HG03354 (cell line): ENCODE data around the gene FDX1.

Source experiments
- ATAC-seq: cut with Tn5 transposase; IDR thresholded peaks from one replicate; pipeline ENCODE4 v1.9.1; 2021; ENCODE audit warnings: mild to moderate bottlenecking; ENCODE audit not compliant: unreplicated experiment, poor library complexity, severe bottlenecking

The FDX1 gene

DNA sequence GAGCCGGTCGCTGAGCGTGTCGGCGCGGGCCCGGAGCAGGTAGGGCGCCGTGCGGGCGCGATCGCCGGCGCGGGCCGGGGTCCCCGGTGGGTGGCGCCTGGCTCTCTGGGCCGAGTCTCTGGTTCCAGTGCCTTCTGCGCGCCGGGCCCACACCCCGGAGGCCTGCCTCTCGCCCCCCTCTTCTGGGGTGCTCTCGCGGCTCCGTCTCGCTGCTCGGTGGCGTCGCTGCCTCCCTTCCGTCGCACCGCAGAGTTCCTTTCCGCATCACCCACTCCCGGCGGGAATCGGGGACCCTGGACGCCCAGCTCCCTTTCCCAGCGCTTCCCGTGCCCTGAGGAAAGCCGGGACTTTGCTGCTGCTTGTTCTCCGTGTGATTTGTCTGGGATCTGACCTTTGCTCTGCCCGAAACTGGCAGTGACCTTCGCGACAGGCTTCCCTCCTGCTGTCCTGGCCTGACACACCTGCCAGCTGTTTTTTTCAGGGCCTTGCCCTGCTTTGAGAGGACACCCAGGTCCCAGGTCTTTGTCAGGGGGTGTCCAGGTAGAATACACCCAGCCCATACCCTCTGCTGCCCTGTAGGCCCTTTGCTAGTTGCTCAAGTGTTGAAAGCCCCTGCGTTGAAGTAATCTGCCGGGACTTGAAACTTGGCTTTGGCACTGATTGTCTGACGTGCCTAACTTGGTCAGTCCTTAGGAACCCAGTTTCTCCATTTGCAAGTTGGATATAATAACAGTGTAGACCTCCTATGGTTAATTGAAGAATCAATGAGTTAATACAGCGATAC lies 711 bp downstream of the FDX1 start:
- peak; percentile 48 for ATAC-seq

DNA sequence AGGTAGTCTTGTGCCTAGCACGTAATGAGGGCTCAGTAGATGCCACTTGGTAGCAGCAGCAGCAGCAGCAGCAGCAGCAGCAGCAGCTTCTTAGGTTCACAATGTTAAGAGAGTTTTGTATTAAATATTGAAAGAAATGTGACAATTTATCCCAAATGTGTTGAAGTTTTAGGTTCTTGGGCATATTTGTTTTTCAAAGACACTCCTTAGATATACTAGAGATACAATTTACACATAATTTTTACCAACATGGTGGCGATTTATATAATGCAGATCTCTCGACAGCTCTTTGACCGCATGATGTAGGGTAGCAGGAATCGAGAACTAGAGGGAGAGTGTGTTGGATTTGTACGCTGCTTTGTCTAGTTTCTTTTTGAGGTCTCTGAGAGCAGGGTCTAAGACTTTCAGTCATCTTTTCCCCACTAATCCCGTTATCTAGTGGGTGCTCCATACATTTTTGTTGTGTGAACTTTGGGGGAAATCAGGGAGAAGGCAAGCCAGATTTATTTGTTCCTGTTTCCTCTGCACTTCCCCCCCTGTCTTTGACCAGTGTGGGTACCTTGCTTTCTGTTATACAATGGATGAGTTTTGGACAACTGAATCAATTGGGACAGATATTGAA lies 1.4 kb downstream of the FDX1 start:
- peak; percentile 19 for ATAC-seq

DNA sequence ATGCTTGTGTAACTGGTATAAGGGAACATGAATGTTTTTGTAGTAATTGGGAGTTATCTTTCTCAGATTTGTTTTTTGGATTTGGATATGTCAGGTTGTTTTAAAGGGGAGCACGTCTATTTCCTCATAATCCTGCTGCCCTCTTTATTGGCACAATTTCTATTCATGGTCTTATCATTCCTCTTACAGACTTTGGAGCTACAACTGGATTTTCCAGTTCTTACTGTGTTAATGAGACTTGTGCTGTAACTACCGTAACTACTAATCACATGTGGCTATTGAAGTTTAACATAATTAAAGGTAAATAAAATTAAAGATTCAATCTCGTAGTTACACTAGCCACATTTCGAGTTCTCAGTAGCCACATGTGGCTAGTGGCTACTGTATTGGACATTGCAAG lies 1.9 kb downstream of the FDX1 start:
- ATAC-seq, result no peak

GRCh38 chr11:110432713-110433392 lies 3.1 kb downstream of the FDX1 start:
- ATAC-seq, result no peak

- no peak for ATAC-seq
Observed at GRCh38 chr11:110433393-110434333, 3.9 kb downstream of the FDX1 start.

- ATAC-seq, result peak; percentile 9
Observed at GRCh38 chr11:110434952-110435779, 5.4 kb downstream of the FDX1 start.

- ATAC-seq, result peak; percentile 59
Observed at GRCh38 chr11:110435780-110436717, 6.3 kb downstream of the FDX1 start.

DNA sequence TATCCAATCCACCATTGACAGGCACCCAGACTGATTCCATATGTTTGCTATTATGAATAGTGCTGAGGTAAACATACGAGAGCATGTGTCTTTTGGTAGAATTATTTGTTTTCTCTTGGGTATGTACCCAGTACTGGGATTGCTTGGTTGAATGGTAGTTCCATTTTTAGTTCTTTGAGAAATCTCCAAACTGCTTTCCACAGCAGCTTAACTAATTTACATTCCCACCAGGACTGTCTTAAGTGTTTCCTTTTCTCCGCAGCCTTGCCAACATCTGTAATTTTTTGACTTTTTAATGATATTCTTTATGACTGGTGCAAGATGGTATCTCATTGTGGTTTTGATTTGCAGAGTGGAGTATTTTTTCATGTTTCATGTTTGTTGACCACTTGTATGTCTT lies 8.3 kb downstream of the FDX1 start:
- ATAC-seq, result no peak

DNA sequence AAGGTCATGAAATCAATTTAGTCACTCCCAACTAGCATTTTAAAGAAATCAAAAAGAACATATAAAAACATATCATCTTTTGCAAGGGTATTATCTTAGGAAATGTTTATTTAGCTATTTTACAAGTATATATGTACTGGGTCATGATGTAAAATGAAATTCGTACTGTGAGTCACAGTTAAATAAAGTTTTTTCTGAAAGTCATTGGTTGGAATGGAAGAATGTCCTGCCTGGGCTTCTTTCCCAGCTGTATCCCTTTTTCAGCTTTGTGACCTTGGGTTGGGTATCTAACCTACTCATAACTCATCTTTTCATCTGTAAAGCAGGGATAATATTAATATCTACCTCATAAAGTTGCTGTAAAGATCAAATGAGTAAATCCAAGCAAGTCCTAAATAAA lies 15.7 kb downstream of the FDX1 start:
- ATAC-seq, result no peak

DNA sequence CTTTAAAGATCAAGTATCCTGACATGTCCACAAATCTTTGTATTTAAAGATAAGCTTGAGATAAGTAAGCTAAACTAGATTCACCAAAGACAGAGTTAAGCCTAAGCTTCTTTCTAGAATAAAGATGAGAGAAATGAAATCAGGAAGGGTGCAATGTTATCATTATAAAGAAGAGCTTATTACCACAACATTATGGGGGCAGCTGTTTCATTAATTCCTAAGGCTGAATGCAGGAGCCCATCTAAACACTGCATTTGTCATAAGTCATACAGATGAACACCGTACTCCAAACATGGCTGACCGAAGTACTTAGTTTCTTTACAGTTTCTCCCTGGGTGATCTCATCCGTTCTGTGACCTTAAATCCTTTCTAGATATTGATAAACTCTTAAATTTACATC lies 16.3 kb downstream of the FDX1 start:
- ATAC-seq, result no peak

- ATAC-seq, result no peak
Observed at GRCh38 chr11:110446594-110446993, 16.8 kb downstream of the FDX1 start.

- ATAC-seq, result no peak
Observed at GRCh38 chr11:110447343-110447742, 17.6 kb downstream of the FDX1 start.

GRCh38 chr11:110447897-110448745 lies 18.4 kb downstream of the FDX1 start:
- no peak for ATAC-seq

DNA sequence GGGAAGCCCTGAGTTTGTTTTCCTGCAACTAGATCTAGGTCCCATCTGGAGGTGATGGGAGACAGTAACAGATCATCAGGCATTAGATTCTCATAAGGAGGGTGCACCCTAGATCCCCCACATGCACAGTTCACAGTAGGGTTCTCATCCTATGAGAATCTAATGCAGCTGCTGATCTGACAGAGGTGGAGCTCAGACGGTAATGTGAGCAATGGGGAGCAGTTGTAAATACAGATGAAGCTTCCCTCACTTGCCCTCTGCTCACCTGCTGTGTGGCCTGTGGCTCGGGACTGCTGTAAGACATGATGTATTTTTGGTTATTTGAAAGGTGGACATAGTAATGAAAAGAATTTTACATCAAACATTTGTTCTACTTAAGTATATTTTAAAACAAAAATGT lies 20.5 kb downstream of the FDX1 start:
- ATAC-seq, result no peak

GRCh38 chr11:110452720-110453119 lies 23.0 kb downstream of the FDX1 start:
- no peak for ATAC-seq

DNA sequence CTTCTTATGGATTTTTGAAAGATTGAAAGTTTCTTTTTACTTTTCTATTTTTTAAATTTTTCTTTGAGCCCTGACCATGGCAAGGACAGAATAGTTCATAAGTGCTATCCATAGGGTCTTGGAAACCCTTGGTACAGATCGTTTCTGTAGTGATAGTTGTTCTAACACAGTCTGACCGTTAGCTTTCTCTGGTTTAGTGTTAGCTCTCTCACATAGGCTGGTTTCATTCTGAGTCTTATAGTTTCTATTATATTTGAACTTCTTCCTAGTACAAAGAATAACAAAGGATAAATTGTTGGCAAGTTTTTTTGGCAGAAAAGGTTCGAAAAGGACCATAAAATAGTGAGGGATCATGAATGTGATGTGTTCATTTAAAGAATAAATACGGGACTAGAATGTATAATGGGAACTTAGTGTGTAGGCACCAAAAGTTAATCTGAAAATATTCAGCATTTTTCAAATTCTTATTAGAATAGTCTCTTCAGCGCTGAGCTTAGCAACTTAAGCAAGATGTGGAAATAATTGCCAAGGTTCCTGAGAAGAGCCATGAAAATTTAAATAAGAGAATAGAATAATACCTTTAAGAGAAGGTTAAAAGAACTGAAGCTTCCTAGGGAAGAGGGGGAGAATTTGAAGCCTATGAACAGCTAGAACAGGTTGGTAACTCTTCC lies 24.1 kb downstream of the FDX1 start:
- peak; percentile 85 for ATAC-seq

DNA sequence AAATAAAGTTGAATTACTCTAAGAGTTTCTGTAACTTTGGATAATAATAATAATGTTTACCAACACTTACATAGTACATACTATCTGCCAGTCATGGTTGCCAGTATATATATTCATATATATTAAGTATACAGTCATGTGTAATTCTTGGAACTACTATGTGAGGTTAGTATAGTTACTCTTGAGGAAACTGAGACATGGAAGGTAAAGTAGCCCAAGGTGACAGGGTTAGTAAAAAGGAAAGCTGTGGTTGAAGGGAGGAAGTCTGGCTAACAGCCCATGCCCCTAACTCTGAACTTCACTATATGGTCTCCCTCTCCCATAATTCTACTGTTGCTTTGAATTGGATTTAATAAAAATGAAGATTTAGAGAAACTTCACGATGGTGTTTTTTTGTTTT lies 24.9 kb downstream of the FDX1 start:
- ATAC-seq, result no peak
